HepG2 (cell line): Measurements from ENCODE around the gene SUCLA2. TPM values are rescaled to one million over a fixed set of nuclear protein-coding genes. Genes with fewer than 3 reads are reported as not detected.
A peak's percentile ranks its signal among the peaks of the same experiment; 100 is the strongest.

Source experiments
- FOXP1 ChIP-seq, 2 experiments: fragments of 450-650 bp in 1 of 2; IDR thresholded peaks; 2 replicates each; pipeline ENCODE4 v1.6.1; 2017 to 2018; ENCODE audit warnings: antibody characterized with exemption in 1 of 2
- ISL2 ChIP-seq: sonication (generic); formaldehyde crosslinking; IDR thresholded peaks from 2 replicates; pipeline ENCODE4 v1.5.0; 2020; ENCODE audit warnings: missing genetic modification reagents
- MBNL3 ChIP-seq: fragments of 250-450 bp; sonication (Bioruptor Pico); conservative IDR thresholded peaks from 2 replicates; pipeline ENCODE4 v1.8.0; 2022; ENCODE audit warnings: mild to moderate bottlenecking, inconsistent platforms
- PHF8 ChIP-seq: sonication (generic); formaldehyde crosslinking; IDR thresholded peaks from 2 replicates; pipeline ENCODE4 v1.5.0; 2020; ENCODE audit warnings: missing genetic modification reagents
- RAD21 ChIP-seq: fragments of 450-650 bp; formaldehyde crosslinking; IDR thresholded peaks from 2 replicates; pipeline ENCODE4 v1.5.0; 2020; ENCODE audit warnings: mild to moderate bottlenecking
- SMAD1 ChIP-seq: sonication (generic); formaldehyde crosslinking; IDR thresholded peaks from 2 replicates; pipeline ENCODE4 v1.4.0; 2020; ENCODE audit warnings: missing genetic modification reagents, low read depth, mild to moderate bottlenecking, borderline replicate concordance
- SPEN ChIP-seq: sonication (generic); formaldehyde crosslinking; IDR thresholded peaks from 2 replicates; pipeline ENCODE4 v1.5.1; 2020; ENCODE audit warnings: low read depth, mild to moderate bottlenecking, missing genetic modification reagents
- ZNF33A ChIP-seq: sonication (generic); formaldehyde crosslinking; IDR thresholded peaks from 2 replicates; pipeline ENCODE4 v1.5.1; 2020; ENCODE audit warnings: missing genetic modification reagents, mild to moderate bottlenecking, moderate library complexity, borderline replicate concordance
- ZNF343 ChIP-seq: sonication (generic); formaldehyde crosslinking; IDR thresholded peaks from 2 replicates; pipeline ENCODE4 v1.4.0; 2020; ENCODE audit warnings: mild to moderate bottlenecking, missing genetic modification reagents
- ZNF563 ChIP-seq: sonication (generic); formaldehyde crosslinking; IDR thresholded peaks from 2 replicates; pipeline ENCODE4 v1.8.0; 2022; ENCODE audit warnings: mild to moderate bottlenecking, moderate library complexity, missing genetic modification reagents
- ZNF746 ChIP-seq: sonication (generic); formaldehyde crosslinking; IDR thresholded peaks from 2 replicates; pipeline ENCODE4 v1.8.0; 2022; ENCODE audit warnings: mild to moderate bottlenecking, missing genetic modification reagents
- ZNF775 ChIP-seq: sonication (generic); formaldehyde crosslinking; IDR thresholded peaks from 2 replicates; pipeline ENCODE4 v1.4.0; 2020; ENCODE audit warnings: missing genetic modification reagents, mild to moderate bottlenecking, moderate library complexity, borderline replicate concordance
- ZSCAN9 ChIP-seq: IDR thresholded peaks from 2 replicates; pipeline ENCODE4 v1.6.1; 2016; ENCODE audit warnings: borderline replicate concordance
- polyA plus RNA-seq, 8 experiments: library from polyadenylated mRNA; depleted of rRNA in 3 of 8; stranded (reverse) in 7 of 8; unstranded in 1 of 8; fragments of >200 nt; fragmentation: Illumina TruSeq in 4 of 8; extraction: Trizol in 4 of 8; gene quantifications; 2 replicates each; pipeline versions ENCODE4 v1.2.1 to v1.2.3, GENCODE V29; 2011 to 2016; ENCODE audit warnings: low read depth in 4 of 8, missing spikeins in 1 of 8, mixed read lengths in 1 of 8; ENCODE audit not compliant: insufficient read depth in 1 of 8
- total RNA-seq, 5 experiments: library from RNA; depleted of rRNA; stranded (reverse); fragments of >200 nt; fragmentation: Illumina TruSeq; extraction: Trizol; gene quantifications; 2 replicates each; pipeline ENCODE4 v1.2.3, GENCODE V29; 2016; ENCODE audit warnings: low read depth in 1 of 5
- TF ChIP-seq, protein P1 (sequence below): sonication (generic); formaldehyde crosslinking; IDR thresholded peaks from 2 replicates; pipeline ENCODE4 v1.9.0; 2022; ENCODE audit warnings: missing genetic modification reagents, mild to moderate bottlenecking, borderline replicate concordance
- TF ChIP-seq, protein P2 (sequence below), 2 experiments: sonication (generic) in 1 of 2; formaldehyde crosslinking in 1 of 2; IDR thresholded peaks; 2 replicates each; pipeline versions ENCODE4 v1.5.1 to v1.6.1; 2011 to 2020; ENCODE audit warnings: borderline replicate concordance in 1 of 2, low read depth in 1 of 2, low read length in 1 of 2, mild to moderate bottlenecking in 1 of 2, missing genetic modification reagents in 1 of 2, moderate library complexity in 1 of 2
- TF ChIP-seq, protein P3 (sequence below): sonication (generic); formaldehyde crosslinking; IDR thresholded peaks from 2 replicates; pipeline ENCODE4 v1.5.1; 2020; ENCODE audit warnings: missing genetic modification reagents, mild to moderate bottlenecking, borderline replicate concordance
- TF ChIP-seq, protein P4 (sequence below): IDR thresholded peaks from 2 replicates; pipeline ENCODE4 v1.6.1; 2016
- TF ChIP-seq, protein P5 (sequence below): sonication (generic); formaldehyde crosslinking; IDR thresholded peaks from 2 replicates; pipeline ENCODE4 v1.5.0; 2020; ENCODE audit warnings: missing genetic modification reagents, mild to moderate bottlenecking, borderline replicate concordance
- TF ChIP-seq, protein P6 (sequence below): sonication (generic); formaldehyde crosslinking; IDR thresholded peaks from 2 replicates; pipeline ENCODE4 v1.5.0; 2020; ENCODE audit warnings: missing genetic modification reagents

Gene SUCLA2
- total and polyA plus RNA-seq, 2 of the 13 experiments (the other 11 are each of a cell fraction or from before 2014, with no cell fraction given) = 28.4 to 77.1 TPM

DNA sequence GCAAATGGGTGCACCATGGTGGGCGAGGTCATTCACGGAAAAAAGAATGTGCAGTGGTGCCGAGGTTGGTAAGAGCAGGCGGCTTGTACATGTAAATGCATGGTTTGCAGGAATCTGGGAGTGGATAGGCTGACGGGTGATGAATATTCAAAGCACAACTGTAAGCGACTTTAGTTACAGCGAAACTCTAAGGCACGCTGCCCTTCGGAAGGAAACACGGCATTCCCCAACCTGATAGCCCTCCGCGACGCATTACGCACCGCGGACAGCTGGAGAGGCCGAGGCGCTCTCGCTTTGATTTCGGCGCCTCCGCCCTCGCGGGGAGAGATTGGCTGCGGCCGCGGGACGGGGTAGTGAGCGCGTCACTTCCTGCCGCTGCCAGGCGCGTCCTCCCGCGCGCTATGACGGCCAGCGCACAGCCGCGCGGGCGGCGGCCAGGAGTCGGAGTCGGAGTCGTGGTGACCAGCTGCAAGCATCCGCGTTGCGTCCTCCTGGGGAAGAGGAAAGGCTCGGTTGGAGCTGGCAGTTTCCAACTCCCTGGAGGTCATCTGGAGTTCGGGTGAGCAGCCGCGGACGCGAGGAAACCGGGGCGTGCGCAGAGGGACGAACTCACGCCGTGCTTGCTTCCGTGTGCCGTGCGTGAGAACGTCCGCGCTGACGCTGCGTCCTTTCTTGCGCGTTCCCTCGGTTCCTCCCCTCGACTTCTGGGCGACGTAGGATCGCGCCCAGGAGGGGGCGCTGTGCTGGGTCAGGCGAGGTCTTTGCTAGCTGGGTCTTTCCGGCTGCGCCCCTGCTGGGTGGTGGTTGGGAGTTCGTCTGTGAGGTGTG, 36.5 kb upstream of the SUCLA2 start, which contains the start of gene NUDT15 (continued):
- TF ChIP-seq ZNF33A (no peak), ISL2 (CRISPR knock-in tag) (peak; percentile 70; the same call in 1 of the 2 replicates), SPEN (CRISPR knock-in tag) (peak; percentile 92), ZNF746 (no peak), MBNL3 (CRISPR knock-in tag) (no peak), ZNF343 (CRISPR knock-in tag) (peak; percentile 98), ZNF563 (CRISPR knock-in tag) (peak; percentile 74; the same call in 1 of the 2 replicates), SMAD1 (peak; percentile 99; the same call in 1 of the 2 replicates), FOXP1 (IDR thresholded peaks at IDR 0.05) (no peak), FOXP1 (CRISPR knock-in tag; IDR thresholded peaks at IDR 0.05) (no peak; the same call in 1 of the 2 replicates), PHF8 (peak; percentile 97), ZNF775 (CRISPR knock-in tag) (0 out of 2 replicates have a peak, but pooled peaks have one; percentile 68), ZSCAN9 (no peak), RAD21 (CRISPR knock-in tag) (peak; percentile 82)
- TF ChIP-seq, protein P1, sequence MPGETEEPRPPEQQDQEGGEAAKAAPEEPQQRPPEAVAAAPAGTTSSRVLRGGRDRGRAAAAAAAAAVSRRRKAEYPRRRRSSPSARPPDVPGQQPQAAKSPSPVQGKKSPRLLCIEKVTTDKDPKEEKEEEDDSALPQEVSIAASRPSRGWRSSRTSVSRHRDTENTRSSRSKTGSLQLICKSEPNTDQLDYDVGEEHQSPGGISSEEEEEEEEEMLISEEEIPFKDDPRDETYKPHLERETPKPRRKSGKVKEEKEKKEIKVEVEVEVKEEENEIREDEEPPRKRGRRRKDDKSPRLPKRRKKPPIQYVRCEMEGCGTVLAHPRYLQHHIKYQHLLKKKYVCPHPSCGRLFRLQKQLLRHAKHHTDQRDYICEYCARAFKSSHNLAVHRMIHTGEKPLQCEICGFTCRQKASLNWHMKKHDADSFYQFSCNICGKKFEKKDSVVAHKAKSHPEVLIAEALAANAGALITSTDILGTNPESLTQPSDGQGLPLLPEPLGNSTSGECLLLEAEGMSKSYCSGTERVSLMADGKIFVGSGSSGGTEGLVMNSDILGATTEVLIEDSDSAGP (CRISPR knock-in tag) = peak; percentile 96
- TF ChIP-seq, protein P2, sequence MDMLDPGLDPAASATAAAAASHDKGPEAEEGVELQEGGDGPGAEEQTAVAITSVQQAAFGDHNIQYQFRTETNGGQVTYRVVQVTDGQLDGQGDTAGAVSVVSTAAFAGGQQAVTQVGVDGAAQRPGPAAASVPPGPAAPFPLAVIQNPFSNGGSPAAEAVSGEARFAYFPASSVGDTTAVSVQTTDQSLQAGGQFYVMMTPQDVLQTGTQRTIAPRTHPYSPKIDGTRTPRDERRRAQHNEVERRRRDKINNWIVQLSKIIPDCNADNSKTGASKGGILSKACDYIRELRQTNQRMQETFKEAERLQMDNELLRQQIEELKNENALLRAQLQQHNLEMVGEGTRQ (IDR thresholded peaks at IDR 0.05; ENCODE audit: low read depth, low read length) = no peak
- TF ChIP-seq, protein P2 (CRISPR knock-in tag; IDR thresholded peaks at IDR 0.05; ENCODE audit: borderline replicate concordance) = peak; percentile 53; the same call in 1 of the 2 replicates
- TF ChIP-seq, protein P3, sequence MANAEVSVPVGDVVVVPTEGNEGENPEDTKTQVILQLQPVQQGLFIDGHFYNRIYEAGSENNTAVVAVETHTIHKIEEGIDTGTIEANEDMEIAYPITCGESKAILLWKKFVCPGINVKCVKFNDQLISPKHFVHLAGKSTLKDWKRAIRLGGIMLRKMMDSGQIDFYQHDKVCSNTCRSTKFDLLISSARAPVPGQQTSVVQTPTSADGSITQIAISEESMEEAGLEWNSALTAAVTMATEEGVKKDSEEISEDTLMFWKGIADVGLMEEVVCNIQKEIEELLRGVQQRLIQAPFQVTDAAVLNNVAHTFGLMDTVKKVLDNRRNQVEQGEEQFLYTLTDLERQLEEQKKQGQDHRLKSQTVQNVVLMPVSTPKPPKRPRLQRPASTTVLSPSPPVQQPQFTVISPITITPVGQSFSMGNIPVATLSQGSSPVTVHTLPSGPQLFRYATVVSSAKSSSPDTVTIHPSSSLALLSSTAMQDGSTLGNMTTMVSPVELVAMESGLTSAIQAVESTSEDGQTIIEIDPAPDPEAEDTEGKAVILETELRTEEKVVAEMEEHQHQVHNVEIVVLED (CRISPR knock-in tag) = peak; percentile 100
- TF ChIP-seq, protein P4, sequence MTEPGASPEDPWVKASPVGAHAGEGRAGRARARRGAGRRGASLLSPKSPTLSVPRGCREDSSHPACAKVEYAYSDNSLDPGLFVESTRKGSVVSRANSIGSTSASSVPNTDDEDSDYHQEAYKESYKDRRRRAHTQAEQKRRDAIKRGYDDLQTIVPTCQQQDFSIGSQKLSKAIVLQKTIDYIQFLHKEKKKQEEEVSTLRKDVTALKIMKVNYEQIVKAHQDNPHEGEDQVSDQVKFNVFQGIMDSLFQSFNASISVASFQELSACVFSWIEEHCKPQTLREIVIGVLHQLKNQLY (CRISPR knock-in tag) = no peak; the same call in 1 of the 2 replicates
- TF ChIP-seq, protein P5, sequence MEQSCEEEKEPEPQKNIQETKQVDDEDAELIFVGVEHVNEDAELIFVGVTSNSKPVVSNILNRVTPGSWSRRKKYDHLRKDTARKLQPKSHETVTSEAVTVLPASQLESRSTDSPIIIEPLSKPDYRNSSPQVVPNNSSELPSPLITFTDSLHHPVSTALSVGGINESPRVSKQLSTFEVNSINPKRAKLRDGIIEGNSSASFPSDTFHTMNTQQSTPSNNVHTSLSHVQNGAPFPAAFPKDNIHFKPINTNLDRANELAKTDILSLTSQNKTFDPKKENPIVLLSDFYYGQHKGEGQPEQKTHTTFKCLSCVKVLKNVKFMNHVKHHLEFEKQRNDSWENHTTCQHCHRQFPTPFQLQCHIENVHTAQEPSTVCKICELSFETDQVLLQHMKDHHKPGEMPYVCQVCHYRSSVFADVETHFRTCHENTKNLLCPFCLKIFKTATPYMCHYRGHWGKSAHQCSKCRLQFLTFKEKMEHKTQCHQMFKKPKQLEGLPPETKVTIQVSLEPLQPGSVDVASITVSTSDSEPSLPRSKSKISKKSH (CRISPR knock-in tag) = peak; percentile 98
- TF ChIP-seq, protein P6, sequence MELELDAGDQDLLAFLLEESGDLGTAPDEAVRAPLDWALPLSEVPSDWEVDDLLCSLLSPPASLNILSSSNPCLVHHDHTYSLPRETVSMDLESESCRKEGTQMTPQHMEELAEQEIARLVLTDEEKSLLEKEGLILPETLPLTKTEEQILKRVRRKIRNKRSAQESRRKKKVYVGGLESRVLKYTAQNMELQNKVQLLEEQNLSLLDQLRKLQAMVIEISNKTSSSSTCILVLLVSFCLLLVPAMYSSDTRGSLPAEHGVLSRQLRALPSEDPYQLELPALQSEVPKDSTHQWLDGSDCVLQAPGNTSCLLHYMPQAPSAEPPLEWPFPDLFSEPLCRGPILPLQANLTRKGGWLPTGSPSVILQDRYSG (CRISPR knock-in tag) = peak; percentile 95
